HG03354 (cell line): Measurements from ENCODE around the gene MRGPRD.
"Not testable (repeated sequence)": the region's sequence is repeated elsewhere in the genome, so short reads cannot be mapped to it uniquely, and the experiment has no call there.

Source experiments
- ATAC-seq: cut with Tn5 transposase; IDR thresholded peaks from one replicate; pipeline ENCODE4 v1.9.1; 2021; ENCODE audit warnings: mild to moderate bottlenecking; ENCODE audit not compliant: unreplicated experiment, poor library complexity, severe bottlenecking

The MRGPRD gene

GRCh38 chr11:68974421-68975194, 6.2 kb downstream of the MRGPRD start:
- no peak for ATAC-seq

GRCh38 chr11:68973706-68974105, 7.1 kb downstream of the MRGPRD start:
- not testable (repeated sequence) for ATAC-seq

- no peak for ATAC-seq
Observed at GRCh38 chr11:68973219-68973618, 7.6 kb downstream of the MRGPRD start.

GRCh38 chr11:68970921-68971636, 9.7 kb downstream of the MRGPRD start:
- no peak for ATAC-seq

GRCh38 chr11:68969386-68969785, 11.4 kb downstream of the MRGPRD start:
- no peak for ATAC-seq

GRCh38 chr11:68968306-68969250, 12.2 kb downstream of the MRGPRD start:
- no peak for ATAC-seq

GRCh38 chr11:68966894-68967780, 13.6 kb downstream of the MRGPRD start:
- ATAC-seq, result no peak

- ATAC-seq, result no peak
Observed at GRCh38 chr11:68965901-68966853, 14.6 kb downstream of the MRGPRD start.

GRCh38 chr11:68963779-68964178, 17.0 kb downstream of the MRGPRD start:
- ATAC-seq, result no peak

GRCh38 chr11:68962527-68963250, 18.1 kb downstream of the MRGPRD start:
- ATAC-seq, result no peak

GRCh38 chr11:68961245-68961644, 19.5 kb downstream of the MRGPRD start:
- ATAC-seq, result no peak

- ATAC-seq, result no peak
Observed at GRCh38 chr11:68960294-68961071, 20.3 kb downstream of the MRGPRD start.

GRCh38 chr11:68959465-68960293, 21.1 kb downstream of the MRGPRD start:
- no peak for ATAC-seq

GRCh38 chr11:68958211-68958610, 22.6 kb downstream of the MRGPRD start:
- ATAC-seq, result no peak

- no peak for ATAC-seq
Observed at GRCh38 chr11:68956547-68957254, 24.1 kb downstream of the MRGPRD start.
